ENCODE results near the gene TNIP1.

TNIP1 gene, protein sequence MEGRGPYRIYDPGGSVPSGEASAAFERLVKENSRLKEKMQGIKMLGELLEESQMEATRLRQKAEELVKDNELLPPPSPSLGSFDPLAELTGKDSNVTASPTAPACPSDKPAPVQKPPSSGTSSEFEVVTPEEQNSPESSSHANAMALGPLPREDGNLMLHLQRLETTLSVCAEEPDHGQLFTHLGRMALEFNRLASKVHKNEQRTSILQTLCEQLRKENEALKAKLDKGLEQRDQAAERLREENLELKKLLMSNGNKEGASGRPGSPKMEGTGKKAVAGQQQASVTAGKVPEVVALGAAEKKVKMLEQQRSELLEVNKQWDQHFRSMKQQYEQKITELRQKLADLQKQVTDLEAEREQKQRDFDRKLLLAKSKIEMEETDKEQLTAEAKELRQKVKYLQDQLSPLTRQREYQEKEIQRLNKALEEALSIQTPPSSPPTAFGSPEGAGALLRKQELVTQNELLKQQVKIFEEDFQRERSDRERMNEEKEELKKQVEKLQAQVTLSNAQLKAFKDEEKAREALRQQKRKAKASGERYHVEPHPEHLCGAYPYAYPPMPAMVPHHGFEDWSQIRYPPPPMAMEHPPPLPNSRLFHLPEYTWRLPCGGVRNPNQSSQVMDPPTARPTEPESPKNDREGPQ

DNA sequence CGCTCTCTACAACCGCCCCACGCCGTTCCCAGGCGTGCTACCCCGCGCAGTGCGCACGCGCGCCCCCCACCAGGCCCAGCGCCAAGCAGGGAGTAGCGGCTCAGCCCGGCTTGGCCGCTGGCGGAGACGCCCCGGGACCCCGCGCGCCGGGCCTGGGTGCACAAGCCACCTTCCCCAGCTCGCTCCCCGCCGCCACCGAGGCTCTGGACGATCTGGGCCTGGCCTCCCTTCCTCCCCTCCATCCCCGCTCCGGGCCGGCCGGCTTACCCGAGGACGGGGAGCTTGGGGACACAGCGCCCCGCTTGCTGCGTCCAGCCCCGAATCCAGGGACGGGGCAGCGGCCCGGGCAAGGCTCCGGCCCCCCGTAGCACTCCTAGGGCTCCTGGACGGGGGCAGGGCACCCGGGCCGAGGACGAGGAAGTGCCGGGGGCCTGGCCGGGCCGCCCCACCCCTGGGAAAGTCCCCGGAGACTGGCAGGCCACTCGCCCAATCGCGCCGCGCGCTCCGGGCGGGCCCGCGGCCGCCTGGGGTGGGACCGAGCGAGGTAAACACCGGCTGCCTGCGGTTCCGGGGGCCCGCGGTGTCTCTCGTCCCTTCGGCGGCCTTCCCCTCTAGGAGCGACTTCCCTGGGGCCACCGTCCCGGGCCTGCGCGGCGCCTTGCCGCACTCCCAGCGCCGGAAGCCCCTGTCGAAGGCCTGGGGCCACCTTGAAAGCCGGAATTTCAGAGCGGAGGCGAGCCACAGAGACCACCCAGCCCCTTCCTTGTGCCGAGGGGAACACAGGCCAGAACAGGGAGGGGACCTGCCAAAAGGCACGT lies at the start of gene TNIP1:
Gene TNIP1, minus strand, starts transcription at position 422 of the 818 bp plus-strand sequence. CDS start 15,939 bp downstream, outside the sequence.
- DNase-seq, result peak; percentile 94

DNA sequence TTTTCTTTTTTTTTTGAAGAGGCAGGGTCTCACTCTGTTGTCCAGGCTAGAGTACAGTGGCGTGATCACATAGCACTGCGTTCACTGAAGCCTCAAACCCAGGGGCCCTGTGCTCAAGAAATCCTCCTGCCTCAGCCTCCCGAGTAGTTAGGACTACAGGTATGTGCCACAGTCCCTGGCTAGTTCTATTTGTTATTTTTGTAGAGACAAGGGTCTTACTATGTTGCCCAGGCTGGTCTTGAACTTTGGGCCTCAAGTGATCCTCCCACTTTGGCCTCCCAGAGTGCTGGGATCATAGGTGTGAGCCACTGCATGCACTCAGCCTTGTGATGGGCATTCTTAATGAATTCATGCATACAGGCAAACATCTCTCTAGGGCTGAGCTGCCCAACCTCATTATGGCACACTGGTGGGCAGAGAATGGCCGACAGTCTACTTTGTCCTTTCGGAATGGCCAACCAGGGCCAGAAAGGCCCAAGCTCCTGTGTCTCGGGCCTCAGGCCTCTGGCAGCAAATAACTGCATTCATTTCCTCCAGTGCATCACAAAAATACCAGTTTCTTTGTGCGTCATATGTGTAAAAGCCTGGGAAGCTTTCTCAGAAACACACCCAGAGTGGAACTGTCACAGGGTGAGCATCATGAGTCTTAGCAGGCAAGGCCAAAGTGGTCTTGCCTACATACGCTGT lies 49.5 kb upstream of the TNIP1 start:
- DNase-seq, result no peak

DNA sequence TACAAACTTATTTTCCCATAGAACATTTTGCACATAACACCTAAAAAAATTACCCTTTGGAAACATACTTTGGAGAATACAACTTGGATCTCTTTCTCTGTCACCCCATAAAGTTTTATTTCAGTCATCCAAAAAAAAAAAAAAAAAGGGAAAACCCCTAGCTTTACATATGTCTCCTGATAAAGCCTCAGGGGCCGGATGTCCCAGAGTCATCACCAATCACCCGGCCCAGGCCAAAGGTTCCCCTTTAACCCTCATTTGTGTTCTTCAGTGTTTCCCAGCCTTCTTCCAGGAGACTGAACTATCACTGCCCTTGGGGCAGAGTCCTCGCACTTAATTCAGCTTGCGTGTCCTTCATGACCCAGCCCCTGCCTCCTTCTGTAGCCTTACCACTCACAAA lies 48.0 kb upstream of the TNIP1 start:
- DNase-seq, result no peak

GRCh38 chr5:151127926-151128325 lies 47.1 kb upstream of the TNIP1 start:
- DNase-seq, result no peak

GRCh38 chr5:151126199-151126645 lies 45.4 kb upstream of the TNIP1 start:
- peak; percentile 59 for DNase-seq

GRCh38 chr5:151125421-151125820 lies 44.6 kb upstream of the TNIP1 start:
- DNase-seq, result no peak

GRCh38 chr5:151123897-151124751 lies 43.3 kb upstream of the TNIP1 start:
- DNase-seq, result peak; percentile 50

DNA sequence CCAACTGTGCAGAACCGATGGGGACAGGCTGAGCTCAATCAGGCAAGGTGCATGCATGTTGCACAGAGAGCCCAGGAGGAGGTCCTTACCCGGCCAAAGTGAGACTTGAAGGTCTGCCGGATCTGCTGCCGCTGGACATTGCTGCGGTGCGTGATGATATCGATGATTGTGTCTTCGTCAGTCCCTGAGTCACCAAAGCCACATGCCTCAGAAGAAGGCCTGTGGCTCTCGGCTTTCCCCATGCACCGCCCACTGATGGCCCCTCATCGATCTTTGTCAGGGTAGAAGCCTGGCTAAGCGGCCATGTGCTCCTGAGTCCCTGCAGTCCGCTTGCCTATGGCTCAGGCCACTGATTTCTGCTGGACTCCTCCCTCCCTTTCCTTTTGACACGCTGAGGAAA lies 42.0 kb upstream of the TNIP1 start:
- DNase-seq, result no peak

- DNase-seq, result no peak
Observed at GRCh38 chr5:151121665-151122064, 40.8 kb upstream of the TNIP1 start.

DNA sequence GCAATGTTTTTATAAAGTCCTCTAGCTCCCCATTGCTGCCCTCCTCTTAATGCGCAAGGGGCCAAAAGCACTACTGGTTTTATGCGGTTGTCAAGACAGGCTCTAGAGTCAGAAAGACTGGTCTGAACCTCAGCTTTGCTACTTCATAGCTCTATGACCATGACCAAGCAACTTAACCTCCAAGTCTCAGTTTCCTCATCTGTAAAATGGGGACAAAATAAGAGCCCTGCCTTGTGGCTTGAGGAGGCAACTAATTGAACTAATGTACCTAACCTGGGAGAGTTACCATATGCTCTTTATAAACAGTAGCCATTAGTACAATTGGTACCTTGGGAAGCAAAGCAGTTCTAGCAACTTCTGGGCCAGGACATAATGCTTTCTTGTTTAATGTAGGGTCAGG lies 40.3 kb upstream of the TNIP1 start:
- no peak for DNase-seq

DNA sequence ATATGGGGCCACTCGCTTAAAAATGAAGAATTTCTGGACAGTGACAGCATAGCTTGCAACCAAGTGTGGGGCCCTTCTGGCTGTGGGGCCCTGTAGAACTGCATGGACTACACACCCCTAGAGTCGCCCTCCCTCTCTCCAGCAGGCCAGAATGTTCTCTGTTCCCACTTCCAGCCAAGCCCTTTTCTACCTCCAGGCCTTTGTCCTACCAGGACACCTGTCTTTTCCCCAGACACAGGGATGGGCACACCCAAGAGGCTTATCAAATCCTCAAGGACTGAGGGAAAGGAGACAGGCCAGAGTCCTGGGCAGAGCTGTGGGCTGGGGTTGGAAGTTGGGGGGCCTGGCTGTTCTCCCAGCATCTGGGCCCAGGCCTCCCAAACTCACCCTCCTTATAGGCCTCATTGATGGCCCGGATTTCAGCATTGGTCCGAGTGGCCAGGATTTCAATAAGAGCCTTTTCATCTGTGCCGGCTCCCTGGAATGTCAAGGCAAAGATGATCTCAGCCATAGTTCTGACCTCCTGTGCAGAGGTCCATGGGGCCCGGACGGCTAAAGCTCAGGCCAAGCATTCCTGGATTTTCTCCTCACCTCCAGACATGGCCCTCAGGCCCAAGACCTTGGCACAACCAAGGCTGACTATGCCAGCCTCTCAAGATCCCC lies 38.2 kb upstream of the TNIP1 start:
- DNase-seq, result no peak

DNA sequence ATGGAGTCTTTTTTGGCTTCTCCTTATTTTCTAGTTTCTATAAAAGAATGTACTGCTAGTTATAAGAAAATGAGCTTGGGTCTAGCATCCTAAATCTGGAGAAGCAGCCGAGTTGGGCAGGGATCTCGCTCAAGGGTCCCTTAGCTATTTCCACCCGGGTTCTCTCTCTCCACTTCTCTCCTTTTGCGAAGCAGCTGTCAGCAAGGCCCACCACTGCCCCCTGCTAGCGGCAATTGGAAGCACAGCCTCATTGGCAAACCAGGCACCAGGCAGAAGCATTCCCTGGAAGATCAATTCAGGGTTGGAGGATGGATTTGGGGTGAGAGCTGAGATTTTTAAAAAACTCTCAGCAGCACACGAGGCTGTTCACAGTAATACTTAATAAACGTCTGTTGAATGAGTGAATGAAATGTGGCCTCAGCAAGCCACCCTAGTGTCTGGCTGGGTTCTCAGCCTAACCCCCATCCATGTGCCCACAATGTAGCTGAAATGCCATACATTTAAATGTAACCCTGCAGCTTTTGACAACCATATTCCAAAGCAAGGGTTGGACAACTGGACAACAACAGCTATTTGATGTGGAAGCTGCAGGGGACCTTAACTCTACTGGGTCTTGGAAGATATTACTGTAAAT lies 34.6 kb upstream of the TNIP1 start:
- peak; percentile 75 for DNase-seq

DNA sequence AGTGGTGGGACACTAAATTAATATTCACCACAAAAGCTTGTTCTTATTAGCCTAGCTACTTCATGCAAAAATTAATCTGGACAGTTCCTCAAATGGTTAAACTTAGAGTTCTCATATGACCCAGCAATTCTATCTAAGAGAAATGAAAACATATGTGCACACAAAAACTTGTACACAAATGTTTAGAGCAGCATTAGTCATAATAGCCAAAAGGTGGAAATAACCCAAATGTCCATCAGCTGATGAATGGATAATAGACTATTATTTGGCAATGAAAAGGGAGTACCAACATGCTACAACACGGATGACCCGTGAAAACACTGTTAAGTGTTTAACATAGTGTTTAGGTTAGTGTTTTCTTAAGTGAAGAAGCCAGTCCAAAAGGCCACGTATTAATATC lies 32.8 kb upstream of the TNIP1 start:
- no peak for DNase-seq

- no peak for DNase-seq
Observed at GRCh38 chr5:151110992-151111391, 30.2 kb upstream of the TNIP1 start.

GRCh38 chr5:151110122-151110681 lies 29.4 kb upstream of the TNIP1 start:
- DNase-seq, result no peak

DNA sequence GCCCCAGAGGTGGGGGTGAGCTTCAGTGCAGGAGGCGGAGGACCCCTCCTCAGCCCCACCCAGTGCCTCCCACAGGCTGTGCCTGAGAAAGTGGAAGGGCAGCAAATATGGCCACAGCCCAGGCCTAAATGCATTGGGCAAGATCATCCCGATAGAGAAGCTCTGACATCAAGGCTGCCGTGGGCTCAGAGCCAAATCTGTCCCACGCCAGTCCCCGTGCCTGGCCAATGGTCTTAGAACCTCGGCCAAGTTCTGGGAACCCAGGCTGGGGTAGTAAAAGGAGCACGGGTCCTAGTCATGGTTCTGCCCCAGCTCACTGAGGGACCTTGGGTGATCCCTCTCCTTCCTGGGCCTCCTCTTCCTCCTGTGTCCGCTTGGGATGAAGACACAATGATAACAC lies 27.7 kb upstream of the TNIP1 start:
- no peak for DNase-seq

- no peak for DNase-seq
Observed at GRCh38 chr5:151107738-151108520, 27.1 kb upstream of the TNIP1 start.

DNA sequence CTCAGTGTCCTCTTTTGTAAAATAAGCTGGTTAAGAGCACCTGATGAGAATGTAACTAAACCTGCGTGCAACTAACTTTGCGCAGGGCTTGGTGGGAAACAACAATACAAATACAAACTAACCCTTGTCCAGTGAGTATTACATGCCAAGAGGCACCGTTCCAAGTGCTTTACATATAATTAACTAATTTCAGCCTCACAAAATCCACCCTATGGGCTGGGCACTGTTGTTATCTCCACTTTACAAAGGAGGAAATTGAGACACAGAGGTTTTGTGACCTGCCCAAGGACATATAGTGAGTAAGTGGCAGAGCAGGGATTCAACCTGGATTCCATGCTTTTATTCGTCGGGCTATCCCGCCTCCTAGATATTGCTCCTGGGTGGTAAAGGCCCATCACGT lies 26.2 kb upstream of the TNIP1 start:
- no peak for DNase-seq

DNA sequence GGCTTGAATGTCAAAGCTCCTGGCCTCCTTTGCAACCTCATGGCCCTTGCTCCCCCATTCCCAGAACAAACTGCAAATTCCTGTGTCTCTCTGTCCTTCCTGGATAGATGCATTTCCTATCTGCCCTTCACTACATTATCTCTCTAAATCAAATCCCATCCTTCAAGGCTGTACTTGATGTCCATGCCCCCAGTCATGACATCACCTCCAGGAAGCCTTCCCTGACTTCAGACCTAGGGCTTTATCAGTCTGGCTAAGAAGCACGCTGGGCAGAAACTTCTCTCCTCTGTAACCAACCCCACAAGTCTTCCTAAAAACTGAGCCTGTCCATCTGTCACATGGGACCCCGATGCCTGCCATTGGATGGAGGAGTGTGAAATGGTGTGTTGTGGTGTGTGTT lies 25.7 kb upstream of the TNIP1 start:
- DNase-seq, result no peak

DNA sequence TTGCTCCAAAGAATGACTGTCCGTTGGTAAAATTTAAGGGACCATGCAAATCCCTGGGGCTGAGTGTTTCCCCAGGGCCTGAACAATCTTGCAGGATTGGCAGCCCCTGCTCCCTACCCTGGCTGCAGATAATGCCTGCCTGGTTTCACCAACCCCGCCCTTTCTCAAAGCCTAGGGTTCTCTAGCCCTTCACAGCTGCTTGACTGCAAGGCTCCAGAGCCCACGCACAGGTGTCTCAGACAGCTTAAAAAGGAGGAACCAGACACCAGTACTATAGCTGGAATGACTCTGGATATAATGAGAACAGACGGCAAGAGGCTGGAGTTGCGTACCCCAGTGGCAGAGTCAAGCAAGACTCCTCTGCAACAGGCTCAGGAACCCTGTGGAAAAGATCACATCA lies 25.2 kb upstream of the TNIP1 start:
- DNase-seq, result no peak
